NCI-H2227 treated with DMSO at 0.1 percent for 48 hours (cell line): ENCODE measurements around the gene SYTL1.

Source experiments
- DNase-seq: peaks from one replicate; lab custom pipeline; 2025; lab: John Stamatoyannopoulos, UW

SYTL1 gene

GRCh38 chr1:27348861-27349783 is 7.3 kb downstream of the SYTL1 start:
- DNase-seq = peak; percentile 72

GRCh38 chr1:27349784-27350662 is 8.2 kb downstream of the SYTL1 start:
- peak; percentile 72 for DNase-seq

GRCh38 chr1:27350663-27351540 is 9.1 kb downstream of the SYTL1 start:
- no peak for DNase-seq

GRCh38 chr1:27351541-27352107 is 9.8 kb downstream of the SYTL1 start:
- no peak for DNase-seq

DNA sequence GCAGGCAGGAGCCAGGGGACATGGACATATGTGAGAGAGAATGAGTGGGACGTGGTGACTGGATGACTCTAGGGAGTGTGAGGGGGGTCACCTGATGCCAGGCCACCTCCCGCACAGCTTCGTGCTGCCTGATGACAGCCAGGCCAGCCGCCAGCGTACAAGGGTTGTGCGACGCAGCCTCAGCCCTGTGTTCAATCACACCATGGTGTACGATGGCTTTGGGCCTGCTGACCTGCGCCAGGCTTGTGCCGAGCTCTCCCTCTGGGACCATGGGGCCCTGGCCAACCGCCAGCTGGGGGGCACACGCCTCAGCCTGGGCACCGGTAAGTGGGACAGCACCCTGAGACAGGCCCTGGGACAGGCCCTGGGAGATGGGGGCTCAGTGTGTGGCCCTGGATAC is 11.3 kb downstream of the SYTL1 start:
- DNase-seq = no peak

DNA sequence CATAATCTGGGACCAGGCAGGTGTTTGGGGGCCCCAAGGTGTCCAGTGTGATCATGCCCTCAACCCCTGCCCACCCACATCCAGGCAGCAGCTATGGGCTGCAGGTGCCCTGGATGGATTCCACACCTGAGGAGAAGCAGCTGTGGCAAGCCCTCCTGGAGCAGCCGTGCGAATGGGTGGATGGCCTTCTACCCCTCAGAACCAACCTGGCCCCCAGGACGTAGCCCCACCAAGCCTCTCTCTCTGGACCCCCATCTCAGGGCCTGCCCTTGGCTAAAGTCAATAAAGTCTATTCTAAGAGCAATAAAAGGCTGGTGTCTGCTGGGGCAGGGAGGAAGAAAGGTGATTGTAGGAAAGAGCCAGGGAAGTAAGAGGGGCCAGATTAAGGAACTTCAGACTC is 11.8 kb downstream of the SYTL1 start:
- no peak for DNase-seq

DNA sequence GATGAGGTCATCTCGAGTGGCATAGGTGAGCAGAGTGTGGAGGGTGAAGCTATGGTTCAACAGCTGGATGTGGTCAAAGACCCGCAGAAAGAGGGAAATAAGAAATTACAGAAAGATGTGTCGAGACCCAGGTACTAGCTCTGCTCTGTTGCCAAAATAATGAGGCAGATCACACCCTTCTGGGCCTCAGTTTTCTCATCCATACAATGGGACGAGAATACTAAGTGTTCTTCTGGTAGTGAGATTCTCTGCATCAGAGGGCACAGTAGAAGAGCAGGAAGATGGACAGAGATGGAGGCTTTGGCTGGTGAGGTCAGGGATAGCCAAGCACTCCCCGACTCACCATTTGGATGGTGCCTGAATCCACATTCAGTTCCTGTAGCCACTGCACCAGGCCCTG is 13.9 kb downstream of the SYTL1 start:
- no peak for DNase-seq

- DNase-seq = no peak
Measured at GRCh38 chr1:27356277-27356618, 14.4 kb downstream of the SYTL1 start.

DNA sequence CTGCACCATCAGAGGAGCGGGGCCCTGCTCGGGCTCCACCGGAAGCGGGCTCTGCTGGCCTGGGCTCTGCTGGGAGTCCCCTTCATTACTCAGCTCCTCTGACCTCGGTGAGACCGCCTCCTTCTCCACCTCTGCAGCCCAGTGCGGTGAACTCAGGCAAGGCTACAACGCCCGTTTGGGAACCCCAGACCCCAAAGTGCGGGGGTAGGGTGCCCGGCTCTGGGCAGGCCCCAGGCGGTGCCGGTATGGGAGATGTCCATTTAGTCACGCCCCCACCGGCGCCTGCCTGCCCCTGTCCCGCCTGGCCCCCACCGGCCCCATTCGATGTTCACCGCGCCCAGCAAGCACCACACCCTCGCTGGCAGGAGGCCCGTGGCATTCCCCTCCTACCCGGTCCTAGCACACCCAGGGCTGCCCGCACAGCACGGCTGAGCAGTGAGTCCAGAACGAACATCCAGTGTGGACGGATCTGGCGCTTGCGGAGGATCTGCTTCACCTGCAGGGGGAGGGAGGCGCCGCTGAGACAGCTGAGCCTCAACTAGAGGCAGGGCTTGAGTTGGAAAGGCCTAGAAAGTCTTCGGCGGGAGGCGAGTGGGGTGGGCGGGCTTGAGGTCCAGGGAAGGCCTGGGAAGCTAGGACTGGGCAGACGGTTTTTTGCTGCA is 14.9 kb downstream of the SYTL1 start:
- DNase-seq = no peak

- DNase-seq = no peak
Measured at GRCh38 chr1:27357281-27358037, 15.6 kb downstream of the SYTL1 start.

GRCh38 chr1:27358038-27358927 is 16.5 kb downstream of the SYTL1 start:
- DNase-seq = no peak

- no peak for DNase-seq
Measured at GRCh38 chr1:27358928-27359313, 17.1 kb downstream of the SYTL1 start.

DNA sequence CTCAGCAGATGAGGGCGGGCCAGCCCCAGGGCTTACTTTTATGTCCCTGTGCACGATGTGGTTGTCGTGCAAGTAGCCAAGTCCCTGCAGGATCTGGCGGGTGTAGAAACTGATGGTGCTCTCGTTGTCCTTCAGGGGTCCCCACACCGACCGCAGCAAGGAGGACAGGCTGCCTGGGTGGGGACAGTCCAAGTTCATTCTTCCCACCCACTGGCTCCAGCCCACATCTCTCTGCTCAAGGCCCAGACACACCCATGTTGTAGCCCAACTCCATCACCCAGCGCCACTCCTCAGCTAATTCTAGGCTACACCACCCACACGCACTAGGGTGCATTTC is 18.0 kb downstream of the SYTL1 start:
- no peak for DNase-seq

- no peak for DNase-seq
Measured at GRCh38 chr1:27360159-27361043, 18.6 kb downstream of the SYTL1 start.

- DNase-seq = no peak
Measured at GRCh38 chr1:27361044-27361402, 19.2 kb downstream of the SYTL1 start.

GRCh38 chr1:27361553-27361952 is 19.7 kb downstream of the SYTL1 start:
- DNase-seq = no peak

GRCh38 chr1:27363766-27364695 is 22.2 kb downstream of the SYTL1 start:
- no peak for DNase-seq
